GM13976 (cell line): ENCODE measurements around the gene CRYBA2.

Source experiments
- DNase-seq: peaks from one replicate; pipeline ENCODE4 v3.0.0; 2012; ENCODE audit warnings: low spot score
- in situ Hi-C: fragments of 300-500 bp; cut with MboI; formaldehyde crosslinking; loops from one replicate; pipeline ENCODE4 v1.12.0; 2022; ENCODE audit warnings: low sequenced_read_pairs, mixed read lengths, inconsistent platforms; ENCODE audit not compliant: unreplicated experiment
- TF ChIP-seq, protein P1 (sequence below): IDR thresholded peaks from 2 replicates; pipeline ENCODE4 v1.5.1; 2012; ENCODE audit warnings: borderline replicate concordance, mild to moderate bottlenecking; ENCODE audit not compliant: insufficient read depth; ENCODE audit errors: extremely low read depth, missing control alignments, control extremely low read depth

The CRYBA2 gene

DNA sequence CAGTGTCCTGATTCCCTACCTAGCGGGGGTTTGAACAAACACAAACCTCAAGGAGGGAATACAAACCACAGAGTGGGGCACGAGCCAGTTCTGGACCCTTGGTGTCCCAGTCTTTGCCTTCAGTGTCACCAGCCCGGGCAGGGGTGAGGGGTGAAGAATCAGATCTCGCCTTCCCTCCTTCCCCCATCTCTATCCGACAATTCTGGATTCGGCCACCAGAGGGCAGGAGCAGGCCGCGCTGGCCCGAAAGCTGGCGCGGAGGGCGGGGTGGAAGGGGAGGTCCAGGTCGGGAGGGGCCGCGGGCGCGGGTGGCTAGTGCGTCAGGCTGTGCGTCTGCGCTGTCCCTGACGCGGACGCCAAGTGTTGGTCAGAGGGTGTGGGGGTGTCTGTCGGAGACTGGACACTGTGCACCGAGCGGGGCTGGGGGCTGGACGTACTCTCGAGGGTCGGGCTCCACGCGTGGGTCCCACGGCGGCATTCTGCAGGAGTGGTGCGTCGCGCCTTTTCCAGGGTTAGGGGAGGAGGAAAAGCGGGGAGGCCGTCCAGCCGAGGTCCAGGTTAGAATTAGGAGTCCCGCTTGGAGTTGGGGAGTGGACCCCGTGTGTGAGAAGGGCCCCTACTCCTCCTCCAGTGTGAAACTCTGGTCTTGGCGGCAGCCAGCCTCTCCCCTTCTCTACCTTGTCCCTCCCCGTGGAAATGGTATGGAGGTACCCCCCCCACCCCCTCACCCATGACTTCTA lies 2.9 kb upstream of the CRYBA2 start:
- TF ChIP-seq, protein P1, sequence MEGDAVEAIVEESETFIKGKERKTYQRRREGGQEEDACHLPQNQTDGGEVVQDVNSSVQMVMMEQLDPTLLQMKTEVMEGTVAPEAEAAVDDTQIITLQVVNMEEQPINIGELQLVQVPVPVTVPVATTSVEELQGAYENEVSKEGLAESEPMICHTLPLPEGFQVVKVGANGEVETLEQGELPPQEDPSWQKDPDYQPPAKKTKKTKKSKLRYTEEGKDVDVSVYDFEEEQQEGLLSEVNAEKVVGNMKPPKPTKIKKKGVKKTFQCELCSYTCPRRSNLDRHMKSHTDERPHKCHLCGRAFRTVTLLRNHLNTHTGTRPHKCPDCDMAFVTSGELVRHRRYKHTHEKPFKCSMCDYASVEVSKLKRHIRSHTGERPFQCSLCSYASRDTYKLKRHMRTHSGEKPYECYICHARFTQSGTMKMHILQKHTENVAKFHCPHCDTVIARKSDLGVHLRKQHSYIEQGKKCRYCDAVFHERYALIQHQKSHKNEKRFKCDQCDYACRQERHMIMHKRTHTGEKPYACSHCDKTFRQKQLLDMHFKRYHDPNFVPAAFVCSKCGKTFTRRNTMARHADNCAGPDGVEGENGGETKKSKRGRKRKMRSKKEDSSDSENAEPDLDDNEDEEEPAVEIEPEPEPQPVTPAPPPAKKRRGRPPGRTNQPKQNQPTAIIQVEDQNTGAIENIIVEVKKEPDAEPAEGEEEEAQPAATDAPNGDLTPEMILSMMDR, result peak; percentile 93
- in situ Hi-C loops, result no loop called here
- DNase-seq, result peak; percentile 93

DNA sequence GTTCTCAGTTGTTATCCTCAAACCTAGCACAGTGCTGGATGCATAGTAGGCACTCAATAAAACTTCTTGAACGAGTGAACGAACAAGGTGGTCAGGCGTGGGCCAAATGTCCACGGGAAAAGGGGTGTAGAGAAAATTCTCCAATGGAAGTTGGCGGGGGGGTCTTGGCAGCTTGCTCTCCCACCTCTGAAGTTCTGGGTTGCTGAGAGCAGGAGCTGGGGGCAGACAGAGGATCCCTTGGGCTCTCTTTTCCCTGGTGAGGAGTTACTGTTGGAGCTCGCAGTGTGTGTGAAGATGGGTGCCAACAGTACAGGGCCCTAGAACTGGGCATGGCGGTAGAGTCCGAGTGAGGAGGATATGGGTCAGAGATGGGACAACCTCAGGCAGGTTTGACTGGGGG lies 2.3 kb upstream of the CRYBA2 start:
- TF ChIP-seq, protein P1, result no peak
- in situ Hi-C loops, result no loop called here
- no peak for DNase-seq

DNA sequence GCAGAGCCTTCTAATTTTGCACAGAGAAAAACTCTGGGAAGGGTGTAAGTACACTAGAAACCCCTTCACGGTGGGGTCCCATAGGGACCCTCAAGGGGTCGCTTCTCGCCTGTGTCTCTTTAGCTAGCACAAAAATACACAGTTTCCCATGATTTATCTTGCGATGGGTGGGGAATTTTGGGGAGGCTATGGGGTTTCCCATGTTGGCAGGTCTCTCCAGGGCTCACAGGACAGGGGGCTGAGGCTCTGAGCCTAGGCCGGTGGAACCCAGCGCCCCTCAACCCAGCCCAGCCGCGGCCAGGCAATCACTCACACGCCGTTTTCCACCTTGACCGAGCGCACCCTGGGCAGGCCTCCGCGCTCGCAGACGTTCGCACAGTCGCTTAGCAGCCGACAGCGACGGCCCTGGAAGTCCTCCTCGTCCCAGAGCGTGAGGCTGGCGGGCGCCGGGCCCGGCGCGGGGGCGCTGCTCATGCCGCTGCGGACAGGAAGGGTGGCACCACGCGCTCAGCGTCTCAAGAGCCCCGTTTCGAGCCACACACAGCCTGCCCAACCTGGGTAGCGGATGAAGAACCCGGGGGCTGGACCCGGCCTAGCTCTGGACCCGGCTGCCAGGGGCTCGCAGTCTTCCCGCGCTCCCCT lies 398 bp downstream of the CRYBA2 start:
- DNase-seq, result no peak
- TF ChIP-seq, protein P1, result no peak
- in situ Hi-C loops, result no loop called here

DNA sequence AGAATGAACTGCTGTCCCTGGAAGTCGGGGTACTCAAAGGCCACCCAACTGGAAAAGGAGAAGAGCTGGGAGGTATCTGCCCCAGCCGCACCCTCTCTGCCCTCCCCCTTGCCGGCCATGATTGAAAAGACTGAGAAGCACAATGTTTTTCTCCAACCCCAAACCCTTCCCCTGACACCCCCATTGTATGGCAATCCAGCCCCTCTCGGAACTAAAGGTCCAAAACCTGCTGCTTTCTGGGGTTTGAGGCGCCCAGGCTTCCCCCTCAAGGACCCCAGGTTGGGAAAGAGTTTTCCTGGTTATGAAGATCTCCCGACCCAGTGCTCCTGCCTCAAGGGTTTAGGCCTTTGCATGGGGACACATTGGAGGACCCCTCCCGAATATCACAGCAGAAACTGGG lies 1.0 kb downstream of the CRYBA2 start:
- in situ Hi-C loops, result no loop called here
- TF ChIP-seq, protein P1, result no peak
- no peak for DNase-seq

DNA sequence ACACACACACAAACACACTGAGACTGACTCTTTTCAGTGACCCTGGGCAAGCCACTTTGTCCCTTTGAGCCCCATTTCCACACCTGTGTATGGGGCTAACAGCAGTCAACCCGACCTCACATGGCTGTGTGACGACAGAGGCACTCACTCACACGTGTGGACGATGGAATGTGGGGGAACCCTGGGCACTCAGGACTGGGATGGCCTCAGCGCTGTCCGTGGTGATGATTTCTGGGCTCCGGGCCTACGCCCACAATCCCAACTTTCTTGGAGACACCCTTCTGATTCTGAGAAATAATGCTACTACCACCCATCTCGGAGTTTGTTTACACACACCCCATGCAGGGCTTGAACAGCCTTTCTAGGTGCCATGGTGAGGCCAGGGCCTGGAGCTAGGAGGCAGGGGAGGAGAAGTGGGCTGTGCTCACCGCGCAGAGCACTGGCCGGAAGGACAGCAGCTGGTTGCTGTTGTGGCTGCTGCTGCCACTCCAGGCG lies 1.5 kb downstream of the CRYBA2 start:
- TF ChIP-seq, protein P1, result no peak
- DNase-seq, result no peak
- in situ Hi-C loops, result no loop called here

DNA sequence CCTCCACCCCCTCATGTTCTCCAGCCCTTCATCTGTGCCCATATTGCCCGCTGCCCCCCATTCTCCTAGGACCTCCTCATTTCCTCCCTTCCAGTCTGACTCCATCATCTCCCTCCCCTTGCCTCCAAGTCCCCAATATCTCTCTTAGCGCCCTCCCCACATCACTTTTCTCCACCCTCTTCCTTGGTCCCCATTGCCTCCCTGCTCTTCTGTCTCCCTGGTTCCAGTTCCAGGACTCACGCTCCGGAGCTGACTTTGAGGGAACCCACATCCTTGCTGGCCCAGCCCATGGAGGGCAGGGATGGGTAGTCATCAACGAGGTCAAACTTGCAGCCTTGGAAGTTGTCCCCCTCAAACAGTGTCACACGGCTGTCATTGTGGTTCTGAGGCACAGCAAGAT lies 2.6 kb downstream of the CRYBA2 start:
- TF ChIP-seq, protein P1, result no peak
- in situ Hi-C loops, result no loop called here
- DNase-seq, result no peak
